CMK (cell line): ENCODE data around the gene GNAQ.
"Not testable (repeated sequence)": the region's sequence is repeated elsewhere in the genome, so short reads cannot be mapped to it uniquely, and the experiment has no call there.

Experiments used
- DNase-seq: peaks from one replicate; pipeline ENCODE4 v3.0.0-alpha.2; 2010; ENCODE audit warnings: low read depth

GNAQ gene

GRCh38 chr9:77731008-77731698 is 300.5 kb downstream of the GNAQ start:
- DNase-seq = no peak

GRCh38 chr9:77729177-77729576 is 302.4 kb downstream of the GNAQ start:
- no peak for DNase-seq

DNA sequence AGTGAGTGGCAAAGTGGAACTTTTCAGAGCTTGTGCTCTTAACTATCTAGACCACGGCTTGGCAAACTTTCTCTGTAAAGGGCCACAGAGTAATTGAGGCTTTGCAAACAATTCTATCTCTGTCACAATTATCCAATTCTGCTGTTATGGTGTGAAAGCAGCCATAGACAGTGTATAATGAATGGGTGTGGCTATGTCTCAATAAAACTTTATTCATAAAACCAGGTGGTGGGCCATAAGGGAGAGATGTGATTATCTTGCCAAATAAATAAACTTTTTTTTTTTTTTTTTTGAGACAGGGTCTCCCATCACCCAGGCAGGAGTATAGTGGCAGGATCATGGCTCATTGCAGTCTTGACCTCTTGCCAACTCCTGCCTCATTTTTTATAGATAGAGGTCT is 304.8 kb downstream of the GNAQ start:
- no peak for DNase-seq

GRCh38 chr9:77726289-77726688 is 305.3 kb downstream of the GNAQ start:
- no peak for DNase-seq

- DNase-seq = no peak
Measured at GRCh38 chr9:77725820-77726219, 305.8 kb downstream of the GNAQ start.

- DNase-seq = no peak
Measured at GRCh38 chr9:77725046-77725694, 306.4 kb downstream of the GNAQ start.

DNA sequence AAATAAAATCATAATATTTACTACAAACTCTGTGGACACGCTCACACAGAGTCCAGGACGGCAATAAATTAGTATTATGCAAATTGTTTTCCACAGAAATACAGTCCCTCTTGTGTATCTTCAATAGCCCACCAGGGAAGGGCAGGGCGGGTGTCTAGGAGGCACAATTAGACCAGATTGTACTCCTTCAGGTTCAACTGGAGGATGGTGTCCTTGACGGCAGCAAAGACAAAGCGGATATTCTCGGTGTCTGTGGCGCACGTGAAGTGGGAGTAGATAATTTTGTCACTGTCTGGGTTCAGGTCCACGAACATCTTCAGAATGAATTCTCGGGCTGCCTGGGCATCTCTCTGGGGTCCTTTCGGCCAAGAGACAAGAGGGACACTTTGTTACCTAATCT is 310.5 kb downstream of the GNAQ start:
- DNase-seq = not testable (repeated sequence)

GRCh38 chr9:77719321-77719720 is 312.3 kb downstream of the GNAQ start:
- no peak for DNase-seq

DNA sequence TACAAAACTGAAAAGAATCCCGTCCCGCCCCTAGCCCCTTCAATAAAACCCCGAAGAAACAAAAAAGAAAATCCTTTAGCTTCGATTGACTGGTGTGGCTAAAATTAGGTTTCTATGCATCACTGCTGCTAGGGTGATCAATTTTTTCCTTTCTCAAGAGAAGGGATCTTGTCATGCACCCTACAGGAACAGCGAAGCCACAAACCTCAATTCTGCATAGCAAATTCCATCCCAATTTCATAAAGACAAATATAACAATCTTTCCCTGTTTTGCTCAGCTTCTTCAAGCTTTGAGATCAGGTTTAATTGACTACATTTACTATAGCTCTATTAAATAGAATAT is 313.3 kb downstream of the GNAQ start:
- not testable (repeated sequence) for DNase-seq

DNA sequence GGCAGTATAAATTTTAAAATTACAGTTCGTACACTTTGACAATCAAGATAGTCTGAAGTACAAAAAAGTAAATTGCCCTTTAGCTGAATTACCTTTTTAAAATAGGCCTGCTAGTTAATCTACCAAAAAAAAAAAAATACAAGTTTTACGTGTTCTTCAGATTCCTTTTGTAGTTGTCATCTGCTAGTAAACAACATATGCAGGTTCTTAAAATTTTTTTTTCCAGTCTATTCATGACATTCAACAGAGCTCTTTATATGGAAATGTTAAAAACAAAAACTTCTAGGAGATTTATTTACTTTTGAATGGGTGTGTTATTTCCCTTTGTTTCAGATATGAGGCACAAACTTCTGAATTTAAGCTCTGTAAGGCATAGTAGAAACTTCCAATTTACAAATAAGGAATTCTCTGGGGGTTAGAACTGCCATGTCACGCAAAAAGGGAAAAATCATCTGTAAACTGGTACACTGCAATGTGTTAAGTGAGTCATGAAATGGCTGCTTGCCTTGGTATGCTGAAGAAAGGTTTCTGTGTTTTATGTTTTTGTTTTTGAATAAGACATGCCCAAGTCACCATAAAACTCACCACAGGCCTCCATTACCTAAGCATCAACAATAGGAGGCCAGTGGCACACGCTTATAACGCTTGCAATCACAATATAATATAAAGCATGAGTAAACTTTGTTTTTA is 313.9 kb downstream of the GNAQ start:
- not testable (repeated sequence) for DNase-seq

GRCh38 chr9:77714077-77714549 is 317.5 kb downstream of the GNAQ start:
- DNase-seq = no peak

GRCh38 chr9:77712533-77713130 is 319.0 kb downstream of the GNAQ start:
- DNase-seq = no peak

GRCh38 chr9:77710965-77711648 is 320.5 kb downstream of the GNAQ start:
- peak; percentile 21 for DNase-seq

DNA sequence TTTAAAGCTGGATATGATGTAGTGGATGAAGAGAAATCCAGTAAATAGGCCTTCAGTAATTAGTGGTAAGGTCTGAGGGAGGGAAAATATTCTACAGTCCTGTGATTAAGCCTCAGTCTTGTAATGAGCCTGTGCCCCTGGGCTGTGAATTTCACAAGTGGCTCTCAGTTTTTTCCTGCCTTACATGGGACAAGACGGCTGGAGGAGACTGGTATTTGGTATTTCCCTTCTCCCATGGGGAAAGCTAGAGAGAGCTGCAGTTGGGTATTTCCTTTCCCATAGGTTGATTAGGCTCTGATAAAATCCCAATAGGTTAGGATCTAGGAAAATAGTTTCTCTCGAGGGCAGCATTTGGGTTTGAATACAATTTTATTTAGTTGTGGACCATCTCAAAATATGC is 321.3 kb downstream of the GNAQ start:
- DNase-seq = no peak

DNA sequence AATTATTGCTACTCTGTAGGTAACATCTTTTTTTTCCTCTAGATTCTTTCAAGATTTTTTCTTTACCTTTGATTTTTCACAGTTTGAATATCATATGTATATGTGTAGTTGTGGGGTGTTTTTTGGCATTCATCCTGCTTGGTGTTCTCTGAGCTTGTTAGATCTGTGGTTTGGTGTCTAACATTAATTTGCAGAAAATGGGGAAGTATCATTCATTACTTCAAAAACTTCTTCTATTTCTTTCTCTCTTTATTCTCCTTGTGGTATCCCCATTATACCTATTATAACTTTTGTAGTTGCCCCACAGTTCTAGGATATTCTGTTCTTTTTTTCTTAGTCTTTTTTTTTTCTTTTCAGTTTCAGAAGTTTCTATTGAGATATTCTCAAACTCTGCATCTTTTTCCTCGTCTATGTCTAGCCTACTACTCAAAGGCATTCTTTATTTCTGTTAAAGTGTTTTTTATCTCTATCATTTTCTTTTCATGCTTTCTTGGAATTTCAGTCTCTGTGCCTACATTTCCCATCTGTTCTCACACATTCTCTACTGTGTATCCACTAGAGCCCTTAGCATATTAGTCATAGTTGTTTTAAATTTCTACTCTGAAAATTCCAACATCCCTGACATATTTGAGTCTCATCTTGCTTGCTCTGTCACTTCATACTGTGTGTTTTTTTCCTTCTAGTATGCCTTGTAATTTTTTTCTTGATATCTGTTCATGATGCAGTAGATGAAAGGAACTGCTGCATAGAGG is 323.4 kb downstream of the GNAQ start:
- DNase-seq = no peak

DNA sequence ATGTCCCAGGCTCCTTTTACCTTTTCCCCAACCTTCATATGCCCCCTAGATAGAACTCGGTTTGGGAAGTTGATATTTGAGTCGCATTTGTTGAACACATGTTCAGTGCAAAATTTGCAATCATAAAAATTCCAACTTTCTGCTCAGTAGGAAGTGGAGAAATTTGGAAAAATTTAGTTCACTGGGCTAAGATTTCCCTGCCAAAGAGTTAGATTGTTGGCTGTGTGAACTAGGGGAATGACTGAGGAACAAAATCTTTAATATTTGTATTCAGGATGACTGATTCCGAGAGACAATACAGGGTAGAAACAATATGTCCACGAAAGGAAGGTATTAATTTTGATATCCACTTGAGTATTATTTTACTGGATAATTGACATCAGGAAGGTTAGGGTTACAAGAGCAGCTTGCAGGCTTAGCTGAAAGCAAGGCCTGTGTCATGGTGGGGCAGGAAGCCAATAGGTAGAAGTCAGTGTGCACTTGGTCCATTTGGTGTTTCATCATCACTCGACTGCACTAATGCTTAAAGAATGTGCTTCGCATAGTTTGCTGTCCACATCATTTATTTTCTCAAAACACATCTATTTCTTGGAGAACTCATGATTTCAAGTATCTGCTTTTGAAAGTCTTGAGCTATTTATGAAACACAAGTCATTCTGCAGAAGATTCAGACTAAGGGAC is 324.1 kb downstream of the GNAQ start:
- no peak for DNase-seq

DNA sequence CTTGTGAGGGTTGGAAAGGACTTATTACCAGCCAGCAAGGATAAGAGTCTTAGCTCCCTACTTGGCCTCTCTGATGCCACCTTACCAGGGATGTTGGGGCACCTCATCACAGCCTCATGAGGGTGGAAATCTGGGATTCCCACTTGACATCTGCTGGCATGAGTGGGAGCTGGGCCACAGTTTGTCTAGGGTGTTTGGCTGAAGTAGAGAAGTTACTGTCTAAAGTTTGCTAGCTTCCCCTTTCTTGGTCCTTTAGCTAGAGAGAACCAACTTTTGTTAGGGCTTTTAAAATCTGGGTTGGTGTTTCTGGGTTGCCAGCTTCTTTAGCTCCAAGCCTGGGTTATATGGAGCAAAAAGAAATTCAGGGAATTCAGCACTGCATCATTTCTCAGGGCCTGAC is 326.0 kb downstream of the GNAQ start:
- DNase-seq = no peak

DNA sequence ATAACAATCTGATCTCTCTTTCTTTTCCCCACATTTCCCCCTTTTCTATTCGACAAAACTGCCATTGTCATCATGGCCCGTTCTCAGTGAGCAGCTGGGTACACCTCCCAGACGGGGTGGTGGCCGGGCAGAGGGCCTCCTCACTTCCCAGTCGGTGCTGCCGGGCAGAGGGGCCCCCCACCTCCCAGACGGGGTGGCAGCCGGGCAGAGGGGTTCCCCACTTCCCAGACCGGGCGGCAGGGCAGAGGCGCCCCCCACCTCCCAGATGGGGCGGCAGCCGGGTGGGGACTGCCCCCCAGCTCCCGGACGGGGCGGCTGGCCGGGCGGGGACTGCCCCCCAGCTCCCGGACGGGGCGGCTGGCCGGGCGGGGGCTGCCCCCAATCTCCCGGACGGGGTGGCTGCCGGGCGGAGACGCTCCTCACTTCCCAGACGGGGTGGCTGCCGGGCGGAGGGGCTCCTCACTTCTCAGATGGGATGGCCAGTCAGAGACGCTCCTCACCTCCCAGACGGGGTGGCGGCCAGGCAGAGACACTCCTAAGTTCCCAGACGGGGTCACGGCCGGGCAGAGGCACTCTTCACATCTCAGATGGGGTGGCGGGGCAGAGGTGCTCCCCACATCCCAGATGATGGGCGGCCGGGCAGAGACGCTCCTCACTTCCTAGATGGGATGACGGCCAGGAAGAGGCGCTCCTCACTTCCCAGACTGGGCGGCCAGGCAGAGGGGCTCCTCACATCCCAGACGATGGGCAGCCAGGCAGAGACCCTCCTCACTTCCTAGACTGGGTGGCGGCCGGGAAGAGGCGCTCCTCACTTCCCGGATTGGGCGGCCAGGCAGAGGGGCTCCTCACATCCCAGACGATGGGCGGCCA is 328.9 kb downstream of the GNAQ start:
- not testable (repeated sequence) for DNase-seq

DNA sequence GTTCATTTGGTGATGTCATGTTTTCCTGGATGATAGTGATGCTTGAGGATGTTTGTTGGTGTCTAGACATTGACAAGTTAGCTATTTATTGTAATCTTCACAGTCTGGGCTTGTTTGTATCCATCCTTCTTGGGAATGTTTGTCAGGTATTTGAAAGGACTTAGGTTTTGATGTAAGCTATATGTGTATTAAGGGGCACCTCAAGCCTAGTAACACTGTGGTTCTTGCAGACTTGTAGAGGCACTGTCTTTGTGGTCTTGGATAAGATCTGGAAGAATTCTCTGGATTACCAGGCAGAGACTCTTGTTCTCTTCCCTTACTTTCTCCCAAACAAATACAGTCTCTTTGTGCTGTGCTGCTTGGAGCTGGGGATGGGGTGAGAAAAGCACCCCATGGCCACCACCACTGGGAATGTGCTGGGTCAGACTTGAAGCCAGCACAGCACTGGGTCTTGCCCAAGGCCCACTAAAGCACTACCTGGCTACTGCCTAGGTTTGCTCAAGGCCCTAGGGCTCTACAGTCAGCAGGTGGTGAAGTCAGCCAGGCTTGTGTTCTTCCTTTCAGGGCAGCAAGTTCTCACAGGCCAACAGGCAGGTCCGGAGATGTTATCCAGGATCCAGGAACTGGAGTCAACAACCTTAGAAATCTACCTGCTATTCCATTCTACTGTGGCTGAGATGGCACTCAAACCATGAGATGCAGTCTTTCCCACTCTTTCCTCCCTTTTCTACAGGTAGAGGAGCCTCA is 334.2 kb downstream of the GNAQ start:
- no peak for DNase-seq
